ENCODE measurements around the gene PCDHA3. TPM values are rescaled to one million over a fixed set of nuclear protein-coding genes. Genes with fewer than 3 reads are reported as not detected.

The PCDHA3 gene
- polyA plus RNA-seq, 1 donor, result 0.14 TPM

Other genes starting within 250 kb of the PCDHA3 start
- 23.6 TPM for gene SRA1, start 243.6 kb upstream of the PCDHA3 start, polyA plus RNA-seq (ENCODE audit: insufficient read length)
- gene APBB3, start 236.5 kb upstream of the PCDHA3 start, polyA plus RNA-seq (ENCODE audit: insufficient read length), result 25.4 TPM
- 52.8 TPM for gene SLC35A4, start 236.2 kb upstream of the PCDHA3 start, polyA plus RNA-seq (ENCODE audit: insufficient read length)
- 18.3 TPM for gene CD14, start 167.9 kb upstream of the PCDHA3 start, polyA plus RNA-seq (ENCODE audit: insufficient read length)
- 8.3 TPM for gene TMCO6, start 161.6 kb upstream of the PCDHA3 start, polyA plus RNA-seq (ENCODE audit: insufficient read length)
- gene NDUFA2, start 153.4 kb upstream of the PCDHA3 start, polyA plus RNA-seq (ENCODE audit: insufficient read length), result 58.2 TPM
- gene IK, start 153.2 kb upstream of the PCDHA3 start, polyA plus RNA-seq (ENCODE audit: insufficient read length), result 95.3 TPM
- 14.9 TPM for gene WDR55, start 136.2 kb upstream of the PCDHA3 start, polyA plus RNA-seq (ENCODE audit: insufficient read length)
- gene DND1, start 127.5 kb upstream of the PCDHA3 start, polyA plus RNA-seq (ENCODE audit: insufficient read length), result not detected
- gene HARS1, start 109.7 kb upstream of the PCDHA3 start, polyA plus RNA-seq (ENCODE audit: insufficient read length), result 58.2 TPM
- gene HARS2, start 109.6 kb upstream of the PCDHA3 start, polyA plus RNA-seq (ENCODE audit: insufficient read length), result 26.6 TPM
- 73.2 TPM for gene ZMAT2, start 100.6 kb upstream of the PCDHA3 start, polyA plus RNA-seq (ENCODE audit: insufficient read length)
- gene PCDHA1, start 14.9 kb upstream of the PCDHA3 start, polyA plus RNA-seq (ENCODE audit: insufficient read length), result 0.10 TPM
- gene PCDHA2, start 6.2 kb upstream of the PCDHA3 start, polyA plus RNA-seq (ENCODE audit: insufficient read length), result 0.09 TPM
- gene PCDHA4, start 6.0 kb downstream of the PCDHA3 start, polyA plus RNA-seq (ENCODE audit: insufficient read length), result 0.14 TPM
- 0.08 TPM for gene PCDHA5, start 20.6 kb downstream of the PCDHA3 start, polyA plus RNA-seq (ENCODE audit: insufficient read length)
- 0.06 TPM for gene PCDHA6, start 26.9 kb downstream of the PCDHA3 start, polyA plus RNA-seq (ENCODE audit: insufficient read length)
- gene PCDHA7, start 33.2 kb downstream of the PCDHA3 start, polyA plus RNA-seq (ENCODE audit: insufficient read length), result 0.06 TPM
- gene PCDHA8, start 40.1 kb downstream of the PCDHA3 start, polyA plus RNA-seq (ENCODE audit: insufficient read length), result 0.03 TPM
- not detected for gene PCDHA9, start 47.3 kb downstream of the PCDHA3 start, polyA plus RNA-seq (ENCODE audit: insufficient read length)
- 0.05 TPM for gene PCDHA10, start 54.8 kb downstream of the PCDHA3 start, polyA plus RNA-seq (ENCODE audit: insufficient read length)
- not detected for gene PCDHA11, start 67.9 kb downstream of the PCDHA3 start, polyA plus RNA-seq (ENCODE audit: insufficient read length)
- gene PCDHA12, start 74.3 kb downstream of the PCDHA3 start, polyA plus RNA-seq (ENCODE audit: insufficient read length), result not detected
- 0.08 TPM for gene PCDHA13, start 81.1 kb downstream of the PCDHA3 start, polyA plus RNA-seq (ENCODE audit: insufficient read length)
- 0.04 TPM for gene PCDHAC1, start 125.2 kb downstream of the PCDHA3 start, polyA plus RNA-seq (ENCODE audit: insufficient read length)
- gene PCDHAC2, start 165.4 kb downstream of the PCDHA3 start, polyA plus RNA-seq (ENCODE audit: insufficient read length), result 0.67 TPM

Measured in forelimb muscle (tissue), 1 donor.